Activated gamma-delta T cell (primary cell): Measurements from ENCODE around the gene SLC9A8.

Source experiments
- DNase-seq: peaks from one replicate; lab custom pipeline; 2025; lab: John Stamatoyannopoulos, UW

SLC9A8 gene

DNA sequence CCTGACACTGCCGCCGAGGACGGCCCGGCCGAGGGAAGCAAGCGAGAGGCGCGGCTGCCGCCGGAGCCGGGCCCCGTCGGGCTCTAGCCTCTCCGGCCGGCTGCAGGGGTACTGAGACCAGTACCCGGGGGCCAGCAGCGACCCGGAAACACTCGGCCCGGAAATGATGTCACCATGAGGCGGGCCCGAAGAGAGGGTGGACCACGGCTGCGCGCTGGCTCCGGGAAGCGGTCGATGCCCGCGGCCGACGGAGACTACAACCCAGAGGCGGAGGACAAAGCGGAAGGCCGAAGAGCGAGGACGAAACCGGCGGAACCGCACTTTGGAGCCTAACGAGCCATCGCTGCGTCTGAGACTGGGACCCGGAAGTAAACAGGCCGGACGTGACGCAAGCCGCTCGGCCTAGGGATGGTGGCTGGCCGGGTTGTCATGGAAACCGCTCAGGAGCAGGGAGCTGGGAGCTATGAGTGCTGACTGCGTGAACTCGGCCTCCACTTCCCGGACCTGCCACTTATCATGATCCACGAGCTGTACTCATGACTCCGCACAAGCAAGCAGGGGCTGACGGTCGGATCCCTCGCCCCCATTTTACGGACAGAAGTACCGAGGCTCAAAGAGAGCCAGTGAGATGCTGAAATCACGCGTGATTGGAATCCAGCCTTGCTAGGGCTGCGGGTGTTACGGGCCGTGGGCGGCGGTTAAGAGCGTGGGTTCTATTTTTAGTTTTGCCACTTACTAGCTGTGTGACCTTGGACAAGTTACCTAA lies 102.9 kb downstream of the SLC9A8 start, which contains the start of gene SPATA2:
TSS of gene SPATA2 (minus strand) at position 150 of the 766 bp plus-strand sequence. CDS start 7,039 bp downstream, outside the sequence.
- DNase-seq = peak; percentile 82

- DNase-seq = no peak
Observed at GRCh38 chr20:49916146-49917002, 103.7 kb downstream of the SLC9A8 start.

- no peak for DNase-seq
Observed at GRCh38 chr20:49918446-49918845, 105.8 kb downstream of the SLC9A8 start.

DNA sequence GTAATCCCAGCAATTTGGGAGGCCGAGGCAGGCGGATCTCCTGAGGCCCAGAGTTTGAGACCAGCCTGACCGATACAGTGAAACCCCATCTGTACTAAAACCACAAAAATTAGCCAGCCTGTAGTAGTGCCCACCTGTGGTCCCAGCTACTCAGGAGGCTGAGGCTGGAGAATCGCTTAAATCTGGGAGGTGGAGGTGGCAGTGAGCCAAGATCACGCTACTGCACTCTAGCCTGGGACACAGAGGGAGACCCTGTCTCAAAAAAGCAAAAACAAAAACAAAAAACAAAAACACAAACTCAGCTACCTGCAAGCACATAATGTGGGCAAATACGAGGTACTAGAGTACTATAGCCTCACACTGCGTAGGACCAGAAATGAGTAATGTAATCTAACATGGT lies 106.4 kb downstream of the SLC9A8 start:
- DNase-seq = no peak

DNA sequence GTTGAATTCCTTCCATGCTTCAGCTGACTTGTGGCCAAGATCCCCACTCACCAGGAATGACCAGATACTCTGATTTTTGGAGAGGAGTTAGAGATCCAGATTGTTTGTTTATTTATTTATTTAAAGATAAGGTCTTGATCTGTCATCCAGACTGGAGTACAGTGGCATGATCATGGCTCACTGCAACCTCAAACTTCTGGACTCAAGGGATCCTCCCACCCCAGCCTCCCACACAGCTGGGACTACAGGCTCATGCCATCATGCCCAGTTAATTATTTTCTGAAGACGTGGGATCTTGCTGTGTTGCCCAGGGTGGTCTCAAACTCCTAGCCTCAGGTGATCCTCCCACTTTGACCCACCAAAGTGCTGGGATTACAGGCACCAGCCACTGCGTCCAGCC lies 106.8 kb downstream of the SLC9A8 start:
- DNase-seq = no peak

DNA sequence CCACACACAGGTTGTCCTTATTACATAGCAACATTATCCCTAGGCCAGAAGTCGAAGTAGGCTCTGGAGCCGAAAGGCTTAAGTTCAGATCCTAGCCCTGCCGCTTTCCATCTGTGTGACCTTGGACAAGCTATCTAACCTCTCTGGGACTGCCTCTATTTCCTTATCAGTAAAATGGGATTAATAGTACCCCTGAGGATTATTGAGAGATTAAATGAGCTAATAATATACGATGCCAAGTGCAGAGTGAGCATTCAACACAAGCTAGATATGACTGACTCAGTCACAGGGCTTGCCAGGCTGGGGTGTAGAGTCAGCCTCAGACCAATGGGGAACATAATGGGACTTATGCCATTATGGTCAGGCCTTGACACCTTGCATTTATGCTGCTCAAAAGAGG lies 111.6 kb downstream of the SLC9A8 start:
- DNase-seq = no peak

GRCh38 chr20:49925901-49926454 lies 113.3 kb downstream of the SLC9A8 start:
- no peak for DNase-seq

- DNase-seq = no peak
Observed at GRCh38 chr20:49928411-49929141, 115.9 kb downstream of the SLC9A8 start.

- no peak for DNase-seq
Observed at GRCh38 chr20:49929142-49929494, 116.5 kb downstream of the SLC9A8 start.

DNA sequence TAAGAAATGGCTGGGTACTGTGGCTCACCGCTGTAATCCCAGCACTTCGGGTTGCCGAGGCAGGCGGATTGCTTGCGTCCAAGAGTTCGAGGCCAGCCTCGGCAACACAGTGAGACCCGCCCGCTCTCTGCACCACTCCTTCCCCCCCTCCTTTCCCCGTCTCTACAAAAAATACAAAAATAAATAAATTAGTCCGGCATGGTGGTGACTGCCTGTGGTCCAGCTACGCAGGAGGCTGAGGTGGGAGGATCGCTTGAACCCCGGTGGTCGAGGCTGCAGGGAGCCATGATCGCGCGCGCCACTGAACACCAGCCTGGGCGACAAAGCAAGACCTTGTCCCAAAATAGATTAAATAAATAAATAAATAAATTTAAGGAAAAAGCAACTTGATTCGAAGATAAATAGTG lies 123.1 kb downstream of the SLC9A8 start:
- no peak for DNase-seq

GRCh38 chr20:49936153-49937026 lies 123.8 kb downstream of the SLC9A8 start, which contains the start of gene RNF114:
RNF114 (plus strand) TSS chr20:49936397; CDS start chr20:49936413, 16 bp downstream.
- peak; percentile 86 for DNase-seq

- no peak for DNase-seq
Observed at GRCh38 chr20:49937027-49937929, 124.7 kb downstream of the SLC9A8 start.

- no peak for DNase-seq
Observed at GRCh38 chr20:49938173-49939163, 125.8 kb downstream of the SLC9A8 start.

DNA sequence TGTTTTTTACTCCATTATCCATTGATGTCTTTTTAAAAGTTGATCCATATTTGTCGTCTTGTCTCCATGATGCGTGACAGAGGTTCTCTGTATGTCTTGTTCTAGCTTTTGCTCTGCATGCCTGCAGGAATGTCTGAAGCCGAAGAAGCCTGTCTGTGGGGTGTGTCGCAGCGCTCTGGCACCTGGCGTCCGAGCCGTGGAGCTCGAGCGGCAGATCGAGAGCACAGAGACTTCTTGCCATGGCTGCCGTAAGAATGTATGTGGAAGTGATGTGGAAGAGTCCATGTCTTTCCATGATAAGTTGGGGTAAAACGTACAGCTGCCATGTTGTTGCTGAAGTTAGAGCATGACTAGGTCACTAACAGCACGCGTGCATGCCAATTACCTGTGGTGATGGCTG lies 128.8 kb downstream of the SLC9A8 start:
- DNase-seq = no peak
